GM12891 (cell line): ENCODE results near the gene PPM1H.

ENCODE experiments used
- POLR2A ChIP-seq: IDR thresholded peaks from 2 replicates; pipeline ENCODE4 v1.6.1; 2011; ENCODE audit warnings: low read depth, low read length, control low read depth
- POLR2AphosphoS5 ChIP-seq: IDR thresholded peaks from 2 replicates; pipeline ENCODE4 v1.6.1; 2011; ENCODE audit warnings: low read depth, low read length, control low read depth
- SPI1 ChIP-seq: IDR thresholded peaks from 2 replicates; pipeline ENCODE4 v1.6.1; 2011; ENCODE audit warnings: low read depth, low read length, control low read depth

- TF ChIP-seq POLR2A (no peak), POLR2AphosphoS5 (no peak), SPI1 (no peak)
These were observed 330.1 kb downstream of the PPM1H start for GRCh38 chr12:62604871-62605270.
